GM10248 (cell line): ENCODE data around the gene RSPH1.

Experiments used
- CTCF ChIA-PET: fragments of 300-600 bp; sonication (Branson Sonifier 250); formaldehyde crosslinking; extraction: SDS; loops from one replicate; lab custom pipeline; 2021; ENCODE audit warnings: antibody characterized with exemption; lab: Yijun Ruan, JAX
- POLR2A ChIA-PET: fragments of 350-650 bp; sonication (Branson Sonifier 250); formaldehyde crosslinking; extraction: SDS; loops from one replicate; lab custom pipeline; 2020; ENCODE audit warnings: antibody characterized with exemption; lab: Yijun Ruan, JAX
- DNase-seq: peaks from one replicate; pipeline ENCODE4 v3.0.0; 2012; ENCODE audit errors: extremely low spot score
- TF ChIP-seq, protein P1 (sequence below): IDR thresholded peaks from 2 replicates; pipeline ENCODE4 v1.5.1; 2012; ENCODE audit warnings: mild to moderate bottlenecking, low read depth; ENCODE audit errors: extremely low read depth, missing control alignments, control extremely low read depth

RSPH1 gene

DNA sequence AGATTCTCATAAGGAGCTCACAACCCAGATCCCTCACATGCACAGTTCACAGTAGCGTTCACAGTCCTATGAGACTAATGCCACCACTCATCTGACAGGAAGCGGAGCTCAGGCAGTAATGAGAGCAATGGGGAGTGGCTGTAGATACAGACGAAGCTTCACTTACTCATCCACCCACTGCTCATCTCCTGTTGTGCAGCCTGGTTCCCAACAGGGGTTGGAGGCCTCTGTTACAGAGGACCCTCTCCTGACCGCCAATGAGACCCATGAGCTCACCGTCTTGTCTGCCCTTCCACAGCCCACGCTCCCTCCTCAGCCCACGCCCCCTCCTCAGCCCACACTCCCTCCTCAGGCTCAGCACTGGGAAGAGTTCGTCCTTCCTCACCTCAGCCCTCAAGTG lies 39.6 kb downstream of the RSPH1 start:
- ChIA-PET POLR2A (no interaction called here), CTCF (interaction anchor here (1.2 to 2.9 kb wide), 3 partner anchors 11 to 146 kb away, joined by 4 to 18 read pairs (median 11); no protein-coding TSS in a partner anchor)
- no peak for DNase-seq
- TF ChIP-seq, protein P1, sequence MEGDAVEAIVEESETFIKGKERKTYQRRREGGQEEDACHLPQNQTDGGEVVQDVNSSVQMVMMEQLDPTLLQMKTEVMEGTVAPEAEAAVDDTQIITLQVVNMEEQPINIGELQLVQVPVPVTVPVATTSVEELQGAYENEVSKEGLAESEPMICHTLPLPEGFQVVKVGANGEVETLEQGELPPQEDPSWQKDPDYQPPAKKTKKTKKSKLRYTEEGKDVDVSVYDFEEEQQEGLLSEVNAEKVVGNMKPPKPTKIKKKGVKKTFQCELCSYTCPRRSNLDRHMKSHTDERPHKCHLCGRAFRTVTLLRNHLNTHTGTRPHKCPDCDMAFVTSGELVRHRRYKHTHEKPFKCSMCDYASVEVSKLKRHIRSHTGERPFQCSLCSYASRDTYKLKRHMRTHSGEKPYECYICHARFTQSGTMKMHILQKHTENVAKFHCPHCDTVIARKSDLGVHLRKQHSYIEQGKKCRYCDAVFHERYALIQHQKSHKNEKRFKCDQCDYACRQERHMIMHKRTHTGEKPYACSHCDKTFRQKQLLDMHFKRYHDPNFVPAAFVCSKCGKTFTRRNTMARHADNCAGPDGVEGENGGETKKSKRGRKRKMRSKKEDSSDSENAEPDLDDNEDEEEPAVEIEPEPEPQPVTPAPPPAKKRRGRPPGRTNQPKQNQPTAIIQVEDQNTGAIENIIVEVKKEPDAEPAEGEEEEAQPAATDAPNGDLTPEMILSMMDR, result no peak

DNA sequence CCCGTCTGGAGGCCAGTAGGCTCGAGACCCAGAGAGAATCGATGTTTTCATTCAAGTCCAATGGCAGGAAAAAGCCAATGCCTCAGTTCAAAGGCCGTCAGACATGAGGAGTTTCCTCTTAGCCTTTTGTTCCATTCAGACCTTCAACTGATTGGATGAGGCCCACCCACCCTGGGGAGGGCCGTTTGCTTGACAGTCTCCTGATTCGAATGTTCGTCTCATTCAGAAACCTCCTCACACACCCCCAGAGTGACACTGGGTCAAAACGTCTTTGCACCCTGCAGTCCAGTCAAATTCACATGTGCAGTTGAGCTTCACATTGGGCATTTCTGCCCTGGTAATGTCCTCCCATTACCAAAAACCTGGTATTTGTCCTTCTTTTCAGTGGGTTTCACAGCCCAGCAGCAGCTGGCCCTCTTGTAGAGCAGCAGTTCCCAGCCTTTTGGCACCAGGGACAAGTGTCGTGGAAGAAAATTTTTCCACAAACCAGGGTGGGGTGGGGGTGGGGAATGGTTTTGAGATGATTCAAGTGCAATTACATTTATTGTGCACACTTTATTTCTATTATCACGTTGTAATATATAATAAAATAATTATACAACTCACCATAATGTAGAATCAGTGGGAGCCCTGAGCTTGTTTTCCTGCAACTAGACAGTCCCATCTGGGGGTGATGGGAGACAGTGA lies 40.1 kb downstream of the RSPH1 start:
- no peak for DNase-seq
- TF ChIP-seq, protein P1, result no peak

DNA sequence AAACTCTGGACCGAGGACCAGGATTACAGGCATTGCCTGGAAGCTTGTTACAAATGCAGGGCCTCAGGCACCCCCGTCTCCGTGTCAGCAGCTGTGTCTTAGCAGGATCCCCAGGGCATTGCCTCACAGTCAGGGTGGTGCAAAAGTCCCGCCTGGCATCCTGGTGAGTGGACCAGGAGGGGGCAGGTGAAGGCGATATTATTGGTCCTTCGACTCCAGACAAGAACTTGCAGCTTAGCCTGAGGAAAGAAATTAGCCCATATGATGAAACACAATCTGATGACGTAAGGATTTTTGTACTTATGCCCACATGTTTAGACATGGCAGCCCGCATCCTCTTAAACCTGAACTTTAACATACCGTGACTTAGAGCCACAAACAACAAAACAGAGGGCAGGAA lies 40.8 kb downstream of the RSPH1 start:
- ChIA-PET POLR2A (no interaction called here), CTCF (interaction anchor here (1.2 to 2.9 kb wide), 3 partner anchors 12 to 145 kb away, joined by 4 to 18 read pairs (median 11); no protein-coding TSS in a partner anchor)
- DNase-seq, result no peak
- TF ChIP-seq, protein P1, result no peak

More for the DNA sequence above, 40.1 kb downstream of the RSPH1 start:
- CTCF ChIA-PET, result interaction anchor here (1.2 to 2.9 kb wide), 3 partner anchors 11 to 146 kb away, joined by 4 to 18 read pairs (median 11); no protein-coding TSS in a partner anchor
- POLR2A ChIA-PET, result no interaction called here

DNA sequence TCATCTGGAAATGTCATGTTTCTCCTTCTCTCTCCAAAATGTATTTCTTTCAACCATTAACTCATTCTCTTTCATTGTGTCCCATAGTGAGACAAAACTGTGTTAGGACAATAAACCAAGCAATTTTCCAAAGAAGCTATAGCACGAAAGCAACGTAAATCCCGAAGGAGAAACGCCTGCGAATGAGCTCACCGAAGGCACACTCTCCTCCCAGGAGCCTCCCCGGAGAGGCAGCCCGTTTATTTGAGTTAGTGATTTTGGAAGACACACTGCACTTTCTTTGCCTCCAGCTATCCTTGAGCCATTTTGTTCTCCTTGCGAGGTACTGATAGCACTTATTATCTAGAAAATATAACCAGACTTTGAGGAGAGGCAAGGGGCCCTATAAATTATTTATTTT lies 41.2 kb downstream of the RSPH1 start:
- TF ChIP-seq, protein P1, result no peak
- DNase-seq, result no peak
- ChIA-PET POLR2A (no interaction called here), CTCF (interaction anchor here (0.9 to 2.9 kb wide), 3 partner anchors 12 to 309 kb away, joined by 3 to 18 read pairs (median 11); no protein-coding TSS in a partner anchor)

DNA sequence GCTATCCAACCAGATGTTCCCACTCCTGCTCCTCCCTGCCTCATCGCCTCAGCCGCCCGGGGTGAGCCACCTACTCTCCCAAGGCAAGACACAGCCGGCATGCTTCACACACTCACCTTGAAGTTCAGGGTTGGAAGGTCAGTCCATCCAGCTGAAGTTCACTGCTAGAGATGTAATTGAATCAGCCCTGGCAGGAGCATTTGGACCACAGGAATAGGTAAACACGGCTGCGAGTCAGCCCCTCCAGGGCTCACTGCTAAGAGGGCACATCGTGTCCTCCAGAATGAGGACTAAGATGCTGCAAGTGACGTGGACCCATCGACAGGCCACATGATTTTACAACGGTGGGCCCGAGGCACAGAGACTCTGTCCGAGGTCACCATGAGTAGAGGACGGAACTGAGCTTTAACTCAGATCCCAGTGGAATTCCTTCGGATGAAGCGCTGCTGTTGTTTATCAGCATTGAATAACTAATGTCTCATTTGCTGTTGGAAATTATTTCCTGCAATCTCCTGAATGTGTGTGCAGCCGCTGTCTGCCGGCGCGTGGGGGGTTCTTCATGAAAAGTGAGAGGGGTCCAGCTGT lies 41.9 kb downstream of the RSPH1 start:
- CTCF ChIA-PET, result interaction anchor here (0.9 to 2.9 kb wide), 5 partner anchors 13 to 308 kb away, joined by 3 to 18 read pairs (median 4); partner anchors contain the start of gene UBASH3A
- no peak for DNase-seq
- POLR2A ChIA-PET, result no interaction called here
- TF ChIP-seq, protein P1, result no peak

DNA sequence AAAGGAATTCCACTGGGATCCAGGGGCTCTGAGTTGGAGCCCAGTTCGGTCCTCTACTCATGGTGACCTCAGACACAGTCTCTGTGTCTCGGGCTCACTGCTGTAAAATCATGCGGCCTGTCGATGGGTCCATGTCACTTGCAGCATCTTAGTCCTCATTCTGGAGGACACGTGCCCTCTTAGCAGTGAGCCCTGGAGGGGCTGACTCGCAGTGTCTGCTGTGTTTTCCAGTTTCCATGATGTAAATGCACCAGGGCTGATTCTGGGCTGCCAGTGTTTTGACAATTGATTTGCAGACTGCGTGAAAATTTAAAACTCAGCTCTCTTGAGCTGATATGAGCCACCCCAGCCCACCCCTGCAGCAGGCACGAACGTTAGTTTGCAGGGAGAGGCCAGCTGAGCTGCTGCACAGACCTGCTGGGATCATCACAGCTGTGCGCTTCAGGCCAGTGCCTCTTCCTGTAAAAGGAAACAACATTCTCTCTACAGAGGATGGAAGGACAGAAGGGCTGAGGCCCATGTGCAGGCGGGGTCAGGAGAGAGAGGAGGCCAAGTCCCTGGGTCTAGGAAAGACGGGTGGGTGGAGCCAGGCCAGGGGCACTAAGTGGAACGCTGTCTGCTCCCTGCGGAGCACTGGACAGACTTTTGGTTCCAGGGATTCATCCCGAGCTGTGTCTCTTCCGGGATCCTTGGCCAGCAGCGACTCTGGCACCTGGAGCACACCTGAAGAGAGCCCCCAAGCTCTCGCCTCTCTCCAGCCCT lies 42.6 kb downstream of the RSPH1 start:
- POLR2A ChIA-PET, result no interaction called here

More for the DNA sequence above, 42.6 kb downstream of the RSPH1 start:
- DNase-seq, result no peak
- CTCF ChIA-PET, result interaction anchor here (0.9 to 1.0 kb wide), 2 partner anchors 14 to 49 kb away, joined by 3 to 4 read pairs; partner anchors contain the start of gene UBASH3A
- TF ChIP-seq, protein P1, result no peak
